ENCODE measurements around the gene KCTD19.

DNA sequence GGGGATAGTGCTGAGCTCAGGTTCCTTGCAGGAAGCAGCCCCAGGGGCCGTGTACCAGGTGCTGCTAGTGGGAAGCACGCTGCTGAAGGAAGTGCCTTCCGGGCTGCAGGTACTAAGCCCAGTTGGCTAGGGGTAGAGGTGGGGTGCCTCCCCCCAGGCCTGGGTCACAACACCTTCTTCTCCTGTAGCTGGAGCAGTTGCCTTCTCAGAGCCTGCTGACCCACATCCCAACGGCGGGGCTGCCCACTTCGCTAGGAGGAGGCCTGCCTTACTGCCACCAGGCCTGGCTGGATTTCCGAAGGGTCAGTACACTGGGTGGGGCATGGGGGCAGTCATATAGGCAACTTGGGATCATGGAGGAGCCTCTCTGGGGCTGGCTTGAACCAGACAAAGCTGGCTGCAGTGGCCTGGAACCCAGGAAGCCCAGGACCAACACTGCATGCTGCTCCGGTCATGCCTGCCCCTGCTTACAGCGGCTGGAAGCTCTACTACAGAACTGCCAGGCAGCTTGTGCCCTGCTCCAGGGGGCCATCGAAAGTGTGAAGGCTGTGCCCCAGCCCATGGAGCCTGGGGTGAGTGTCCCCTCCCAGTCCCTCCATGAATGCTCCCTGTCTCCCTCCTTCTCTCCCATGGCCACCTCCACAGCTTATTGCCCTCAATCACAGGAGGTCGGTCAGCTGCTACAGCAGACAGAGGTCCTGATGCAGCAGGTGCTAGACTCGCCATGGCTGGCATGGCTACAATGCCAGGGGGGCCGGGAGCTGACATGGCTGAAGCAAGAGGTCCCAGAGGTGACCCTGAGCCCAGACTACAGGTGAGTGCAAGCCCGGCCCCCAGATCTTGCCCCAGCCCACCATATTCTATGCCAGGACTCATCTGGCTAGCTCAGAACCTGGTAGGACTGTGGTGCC lies 44.8 kb downstream of the KCTD19 start:
- TF ChIP-seq SUZ12 (IDR thresholded peaks at IDR 0.05; ENCODE audit: extremely low read depth, insufficient read depth, insufficient read length) (no peak), ZNF274 (IDR thresholded peaks at IDR 0.05; ENCODE audit: low read depth, low read length) (no peak)
